CD4-positive, alpha-beta T cell treated with Interleukin-1 beta for 1 hour (primary cell): ENCODE results near the gene WDHD1.
"Not testable (repeated sequence)": the region's sequence is repeated elsewhere in the genome, so short reads cannot be mapped to it uniquely, and the experiment has no call there.

Experiments
- DNase-seq, 2 donors: peaks; one replicate each; pipeline ENCODE4 v3.0.0-alpha.2; 2020 to 2022

The WDHD1 gene

GRCh38 chr14:54902521-54903420 lies 124.1 kb downstream of the WDHD1 start, which contains the start of gene GCH1:
TSS of gene GCH1 (minus strand) at chr14:54902826. CDS start at chr14:54902663, 163 bp downstream.
- DNase-seq, result peak; percentile 84 to 85

- DNase-seq, result peak; percentile 82 to 83
Observed at GRCh38 chr14:54902143-54902520, 124.8 kb downstream of the WDHD1 start.

GRCh38 chr14:54901380-54902142 lies 125.3 kb downstream of the WDHD1 start:
- peak; percentile 2 to 26 for DNase-seq

- DNase-seq, result no peak
Observed at GRCh38 chr14:54899573-54899972, 127.3 kb downstream of the WDHD1 start.

- not testable (repeated sequence) for DNase-seq
Observed at GRCh38 chr14:54897809-54898555, 128.9 kb downstream of the WDHD1 start.

GRCh38 chr14:54895683-54896082 lies 131.2 kb downstream of the WDHD1 start:
- no peak for DNase-seq

GRCh38 chr14:54894995-54895394 lies 131.9 kb downstream of the WDHD1 start:
- DNase-seq, result no peak

- DNase-seq, result peak; percentile 17 to 58
Observed at GRCh38 chr14:54893151-54893760, 133.6 kb downstream of the WDHD1 start.

- DNase-seq, result no peak
Observed at GRCh38 chr14:54891471-54892245, 135.2 kb downstream of the WDHD1 start.

- DNase-seq, result no peak
Observed at GRCh38 chr14:54890788-54891187, 136.1 kb downstream of the WDHD1 start.

GRCh38 chr14:54889919-54890318 lies 137.0 kb downstream of the WDHD1 start:
- no peak for DNase-seq
